H1 (cell line): ENCODE measurements around the gene EEIG2. TPM values are rescaled to one million over a fixed set of nuclear protein-coding genes. Genes with fewer than 3 reads are reported as not detected.

ENCODE experiments used
- CTCF ChIA-PET: fragments of 300-600 bp; sonication (Branson Sonifier 250); formaldehyde crosslinking; loops from one replicate; lab custom pipeline; 2021; ENCODE audit not compliant: partially characterized antibody; lab: Charles Lee
- POLR2A ChIA-PET: fragments of 300-600 bp; sonication (Branson Sonifier 250); formaldehyde crosslinking; loops from one replicate; lab custom pipeline; 2021; ENCODE audit warnings: inconsistent platforms; ENCODE audit not compliant: partially characterized antibody; lab: Charles Lee
- DNase-seq, 2 experiments: peaks; one replicate each; pipeline versions ENCODE4 v3.0.0 to v3.0.0-alpha.2; 2010 to 2022; ENCODE audit warnings: low spot score in 2 of 2, low read depth in 1 of 2, mixed read lengths in 1 of 2
- FAIRE-seq: peaks from 2 replicates; lab custom pipeline; 2011; peaks lifted over from hg19 to GRCh38; lab: Jason Lieb, UNC
- H2AFZ ChIP-seq: 2 replicates; pipeline ENCODE4 v1.8.1; 2012; ENCODE audit warnings: low read length, inconsistent platforms
- H2AK5ac ChIP-seq: 2 replicates; pipeline ENCODE4 v1.6.1; 2013; ENCODE audit warnings: low read depth, low read length
- H2BK120ac ChIP-seq: replicated peaks from 2 replicates; pipeline ENCODE3; 2013; ENCODE audit warnings: low read depth, low read length, inconsistent platforms
- H2BK12ac ChIP-seq: 2 replicates; pipeline ENCODE4 v1.6.1; 2013; ENCODE audit warnings: low read depth, low read length
- H2BK15ac ChIP-seq: 2 replicates; pipeline ENCODE4 v1.6.1; 2013; ENCODE audit warnings: low read length
- H2BK20ac ChIP-seq: 2 replicates; pipeline ENCODE4 v1.6.1; 2013; ENCODE audit warnings: low read length
- H2BK5ac ChIP-seq: 2 replicates; pipeline ENCODE4 v1.6.1; 2013; ENCODE audit warnings: low read depth, low read length
- H3K14ac ChIP-seq: 2 replicates; pipeline ENCODE4 v1.6.1; 2013; ENCODE audit warnings: inconsistent platforms; ENCODE audit not compliant: insufficient read length
- H3K18ac ChIP-seq: 2 replicates; pipeline ENCODE4 v1.6.1; 2013; ENCODE audit warnings: low read length; ENCODE audit errors: extremely low read depth
- H3K23ac ChIP-seq: 2 replicates; pipeline ENCODE4 v1.6.1; 2013; ENCODE audit warnings: inconsistent platforms; ENCODE audit not compliant: insufficient read length
- H3K23me2 ChIP-seq: 2 replicates; pipeline ENCODE4 v1.6.1; 2013; ENCODE audit warnings: low read depth, low read length
- H3K27ac ChIP-seq: 2 replicates; pipeline ENCODE4 v1.6.1; 2011; ENCODE audit warnings: low read depth, low read length, inconsistent platforms
- H3K27me3 ChIP-seq, 4 experiments: replicated peaks in 1 of 4; 1 replicate in 1 of 4; 2 replicates in 3 of 4; pipeline versions ENCODE4 v1.6.1 to v1.8.1; 2011 to 2013; ENCODE audit warnings: low read length in 3 of 4, mild to moderate bottlenecking in 3 of 4, inconsistent platforms in 2 of 4, mixed read lengths in 2 of 4, moderate library complexity in 1 of 4; ENCODE audit not compliant: control insufficient read depth in 3 of 4, insufficient read depth in 3 of 4; ENCODE audit errors: extremely low read depth in 1 of 4
- H3K36me3 ChIP-seq, 4 experiments: 2 replicates each; pipeline versions ENCODE4 v1.6.1 to v1.8.1; 2011 to 2013; ENCODE audit warnings: mild to moderate bottlenecking in 4 of 4, low read length in 3 of 4, moderate library complexity in 2 of 4, control low read depth in 1 of 4, inconsistent platforms in 1 of 4; ENCODE audit not compliant: insufficient read depth in 4 of 4, control insufficient read depth in 2 of 4
- H3K4ac ChIP-seq: replicated peaks from 2 replicates; pipeline ENCODE3; 2013; ENCODE audit warnings: low read length, low read depth, mixed read lengths, inconsistent platforms; ENCODE audit not compliant: insufficient read length
- H3K4me1 ChIP-seq, 4 experiments: replicated peaks in 1 of 4; 1 replicate in 1 of 4; 2 replicates in 3 of 4; pipeline versions ENCODE4 v1.6.1 to v1.8.1; 2011 to 2013; ENCODE audit warnings: low read length in 3 of 4, inconsistent platforms in 2 of 4, mixed read lengths in 1 of 4; ENCODE audit not compliant: insufficient read depth in 4 of 4, control insufficient read depth in 3 of 4
- H3K4me2 ChIP-seq, 2 experiments: 2 replicates each; pipeline versions ENCODE4 v1.6.1 to v1.8.1; 2011 to 2013; ENCODE audit warnings: low read depth in 2 of 2, low read length in 2 of 2, control low read depth in 1 of 2, inconsistent platforms in 1 of 2, mild to moderate bottlenecking in 1 of 2; ENCODE audit not compliant: insufficient read depth in 1 of 2
- H3K4me3 ChIP-seq, 4 experiments: fragments of 200-600, 300-600 bp in 1 of 4; sonication (generic), shearing (Covaris generic), sonication (Bioruptor Twin) in 1 of 4; 2 replicates each; pipeline versions ENCODE4 v1.5.1 to v1.8.1; 2011 to 2016; ENCODE audit warnings: low read length in 4 of 4, low read depth in 3 of 4, control low read depth in 2 of 4, inconsistent platforms in 2 of 4, mild to moderate bottlenecking in 2 of 4, mixed read lengths in 1 of 4, moderate library complexity in 1 of 4; ENCODE audit not compliant: insufficient read depth in 2 of 4; ENCODE audit errors: extremely low read depth in 1 of 4
- H3K56ac ChIP-seq: replicated peaks from 2 replicates; pipeline ENCODE3; 2013; ENCODE audit warnings: low read depth, mild to moderate bottlenecking, mixed read lengths, low read length, inconsistent platforms; ENCODE audit not compliant: insufficient read length
- H3K79me1 ChIP-seq: 2 replicates; pipeline ENCODE4 v1.6.1; 2013; ENCODE audit warnings: low read depth, low read length, control low read depth
- H3K79me2 ChIP-seq, 2 experiments: 2 replicates each; pipeline versions ENCODE4 v1.6.1 to v1.8.1; 2012 to 2013; ENCODE audit warnings: low read length in 2 of 2, mild to moderate bottlenecking in 2 of 2, inconsistent platforms in 1 of 2; ENCODE audit not compliant: insufficient read depth in 2 of 2, control insufficient read depth in 1 of 2
- H3K9ac ChIP-seq, 4 experiments: replicated peaks in 1 of 4; 1 replicate in 1 of 4; 2 replicates in 3 of 4; pipeline versions ENCODE4 v1.6.1 to v1.8.1; 2011 to 2013; ENCODE audit warnings: low read depth in 3 of 4, low read length in 3 of 4, control low read depth in 2 of 4, mild to moderate bottlenecking in 2 of 4, moderate library complexity in 2 of 4, inconsistent platforms in 1 of 4; ENCODE audit errors: extremely low read depth in 1 of 4
- H3K9me3 ChIP-seq, 2 experiments: 2 replicates each; pipeline versions ENCODE4 v1.6.1 to v1.8.1; 2012 to 2013; ENCODE audit warnings: mild to moderate bottlenecking in 2 of 2, moderate library complexity in 2 of 2, control low read depth in 1 of 2, inconsistent platforms in 1 of 2, low read depth in 1 of 2, low read length in 1 of 2, mixed read lengths in 1 of 2; ENCODE audit not compliant: insufficient read depth in 2 of 2
- H4K20me1 ChIP-seq, 2 experiments: replicated peaks in 1 of 2; 2 replicates each; pipeline versions ENCODE3 to v1.8.1; 2011 to 2013; ENCODE audit warnings: inconsistent platforms in 2 of 2, low read length in 2 of 2, mild to moderate bottlenecking in 1 of 2; ENCODE audit not compliant: insufficient read depth in 2 of 2, control insufficient read depth in 1 of 2
- H4K5ac ChIP-seq: 2 replicates; pipeline ENCODE4 v1.6.1; 2013; ENCODE audit warnings: low read length, low read depth, mixed read lengths, inconsistent platforms; ENCODE audit not compliant: insufficient read length
- H4K8ac ChIP-seq: 2 replicates; pipeline ENCODE4 v1.8.0; 2013; ENCODE audit warnings: mild to moderate bottlenecking, moderate library complexity, low read length, inconsistent platforms; ENCODE audit not compliant: insufficient read depth; ENCODE audit errors: extremely low read depth
- H4K91ac ChIP-seq: replicated peaks from 2 replicates; pipeline ENCODE3; 2013; ENCODE audit warnings: low read length, mixed read lengths, inconsistent platforms; ENCODE audit not compliant: insufficient read length
- BRCA1 ChIP-seq: IDR thresholded peaks from 2 replicates; pipeline ENCODE4 v1.6.1; 2012; ENCODE audit warnings: low read depth, low read length, improper control_type of control experiment
- EGR1 ChIP-seq: IDR thresholded peaks from 2 replicates; pipeline ENCODE4 v1.6.1; 2011; ENCODE audit warnings: low read depth, low read length, borderline replicate concordance
- KDM1A ChIP-seq: fragments of 200-600, 300-600 bp; sonication (generic); IDR thresholded peaks from 2 replicates; pipeline ENCODE4 v1.7.1; 2016; ENCODE audit warnings: mild to moderate bottlenecking, low read length, borderline replicate concordance
- RBBP5 ChIP-seq: IDR thresholded peaks from 2 replicates; pipeline ENCODE4 v1.7.1; 2012; ENCODE audit warnings: low read depth, mild to moderate bottlenecking, inconsistent platforms, low read length, moderate library complexity, borderline replicate concordance
- SUZ12 ChIP-seq: fragments of 200-600 bp; sonication (generic); IDR thresholded peaks from 2 replicates; pipeline ENCODE4 v1.6.1; 2012; ENCODE audit warnings: mild to moderate bottlenecking, inconsistent platforms, low read length, moderate library complexity, mixed read lengths
- TAF1 ChIP-seq: IDR thresholded peaks from 2 replicates; pipeline ENCODE4 v1.6.1; 2011; ENCODE audit warnings: mild to moderate bottlenecking, low read depth, low read length
- ZNF274 ChIP-seq: IDR thresholded peaks from 2 replicates; pipeline ENCODE4 v1.7.0; 2012; ENCODE audit warnings: low read length, borderline replicate concordance; ENCODE audit errors: extremely low read depth
- polyA plus RNA-seq, 7 experiments: library from polyadenylated mRNA; depleted of rRNA in 3 of 7; stranded (reverse) in 5 of 7; unstranded in 2 of 7; fragments of >200 nt in 5 of 7; fragments of 200-250 nt in 2 of 7; gene quantifications; 1 replicate in 5 of 7; 2 replicates in 1 of 7; 4 replicates in 1 of 7; pipeline versions ENCODE4 v1.2.1 to v1.2.3, GENCODE V29; 2011 to 2013; ENCODE audit warnings: missing spikeins in 2 of 7, mixed read lengths in 2 of 7
- total RNA-seq: library from RNA; stranded (reverse); fragmentation: NEBNext Ultra II Directional; extraction: Animal tissue kit (Norgen Biotek cat#: 25700); gene quantifications from 2 replicates; pipeline ENCODE4 v1.2.1, GENCODE V29; 2021

Gene EEIG2
- total and polyA plus RNA-seq, 2 of the 8 experiments (the other 6 are each of a cell fraction or from before 2014, with no cell fraction given) = 6.1 to 20.1 TPM

DNA sequence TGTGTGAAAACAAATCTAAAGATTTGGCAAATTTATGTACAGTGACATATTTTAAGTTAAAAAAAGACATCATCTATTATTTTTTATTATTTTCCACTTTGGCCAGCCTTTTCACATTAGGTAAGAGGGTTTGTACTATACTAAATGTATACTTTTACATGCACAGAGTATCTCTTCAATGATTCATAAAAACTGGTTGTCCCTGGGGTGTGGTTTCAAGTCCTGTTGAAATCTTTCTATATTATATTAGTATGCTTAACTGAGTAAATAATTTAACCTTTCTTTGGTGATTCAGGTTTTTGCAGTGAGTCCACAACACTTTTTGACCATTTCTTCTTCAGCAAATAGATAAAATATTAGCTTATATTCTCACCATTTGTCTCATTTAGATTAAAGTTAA lies 45.7 kb downstream of the EEIG2 start:
- Histone ChIP-seq H2BK20ac (no peak overlapping the region), H2BK5ac (no peak overlapping the region), H3K23me2 (no peaks in the 10 kb centered on the region), H2AFZ (no peak overlapping the region), H3K79me2 (no peaks in the 10 kb centered on the region), H3K27me3 (no peaks in the 10 kb centered on the region), H4K91ac (no peak overlapping the region), H4K20me1 (no peaks in the 10 kb centered on the region), H3K56ac (no peak overlapping the region), H3K18ac (no peak overlapping the region), H3K4me3 (no peak overlapping the region), H3K23ac (no peak overlapping the region), H3K4me2 (no peak overlapping the region), H3K79me1 (no peaks in the 10 kb centered on the region), H3K4ac (no peak overlapping the region), H3K27ac (no peak overlapping the region), H3K9me3 (no peaks in the 10 kb centered on the region), H3K14ac (no peak overlapping the region), H3K4me1 (no peaks in the 10 kb centered on the region), H3K36me3 (peaks cover 0 to 2% (median 0%) of the 10 kb centered on the region in 4 experiments; a peak in 2 of 8 replicates), H2AK5ac (no peak overlapping the region), H3K9ac (no peak overlapping the region), H2BK12ac (no peak overlapping the region), H2BK120ac (no peak overlapping the region), H4K5ac (no peak overlapping the region), H4K8ac (no peak overlapping the region), H2BK15ac (no peak overlapping the region)
- TF ChIP-seq SUZ12 = no peak
- no peak for TF ChIP-seq BRCA1
- no peak for TF ChIP-seq ZNF274
- TF ChIP-seq RBBP5 = no peak
- no peak for TF ChIP-seq KDM1A
- TF ChIP-seq EGR1 = no peak
- TF ChIP-seq TAF1 = no peak
- FAIRE-seq (no peak), DNase-seq (no peak)
- ChIA-PET CTCF (no interaction called here), POLR2A (no interaction called here)
